ENCODE measurements around the gene CELSR1.
"Not testable (repeated sequence)": the region's sequence is repeated elsewhere in the genome, so short reads cannot be mapped to it uniquely, and the experiment has no call there.

The CELSR1 gene

DNA sequence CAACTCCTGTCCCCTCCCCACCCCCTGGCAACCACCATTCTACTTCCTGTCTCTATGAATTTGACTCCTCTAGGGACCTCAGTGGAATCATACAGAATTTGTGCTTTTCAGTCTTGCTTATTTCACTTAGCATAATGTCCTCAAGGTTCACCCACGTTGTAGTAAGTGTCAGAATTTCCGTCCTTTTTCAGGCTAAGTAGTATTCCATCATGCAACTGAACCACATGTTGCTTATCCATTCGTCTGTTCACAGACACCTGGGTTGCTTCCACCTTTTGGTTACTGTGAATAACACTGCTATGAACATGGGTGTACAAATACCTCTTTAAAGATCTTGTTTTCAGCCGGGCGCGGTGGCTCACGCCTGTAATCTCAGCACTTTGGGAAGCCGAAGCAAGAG lies 16.5 kb downstream of the CELSR1 start:
- no peak for DNase-seq
- no peaks in the 10 kb centered on the region for H3K9me3 Mint-ChIP-seq
- no peak overlapping the region for H3K4me3 Mint-ChIP-seq
- no peaks in the 10 kb centered on the region for H3K36me3 Mint-ChIP-seq (ENCODE audit: low read depth)
- H3K27ac Mint-ChIP-seq, result no peak overlapping the region
- no peak for TF ChIP-seq CTCF (IDR thresholded peaks at IDR 0.05)
- H3K27me3 Mint-ChIP-seq (ENCODE audit: low read depth, poor library complexity), result peaks cover 10% of the 10 kb centered on the region
- H3K4me1 Mint-ChIP-seq, result peaks cover 20% of the 10 kb centered on the region

- no peak for DNase-seq
- TF ChIP-seq CTCF (IDR thresholded peaks at IDR 0.05), result no peak
- peaks cover 18% of the 10 kb centered on the region for H3K4me1 Mint-ChIP-seq
- peaks cover 9% of the 10 kb centered on the region for H3K27me3 Mint-ChIP-seq (ENCODE audit: low read depth, poor library complexity)
- H3K27ac Mint-ChIP-seq, result no peak overlapping the region
- no peak overlapping the region for H3K4me3 Mint-ChIP-seq
- H3K36me3 Mint-ChIP-seq (ENCODE audit: low read depth), result no peaks in the 10 kb centered on the region
- no peaks in the 10 kb centered on the region for H3K9me3 Mint-ChIP-seq
These were observed 18.0 kb downstream of the CELSR1 start for GRCh38 chr22:46519377-46519776.

GRCh38 chr22:46518542-46519325 lies 18.7 kb downstream of the CELSR1 start:
- Mint-ChIP-seq H3K4me3 (no peak overlapping the region), H3K27me3 (ENCODE audit: low read depth, poor library complexity) (peaks cover 10% of the 10 kb centered on the region), H3K27ac (no peak overlapping the region), H3K9me3 (no peaks in the 10 kb centered on the region), H3K36me3 (ENCODE audit: low read depth) (no peaks in the 10 kb centered on the region), H3K4me1 (peaks cover 11% of the 10 kb centered on the region)
- no peak for TF ChIP-seq CTCF (IDR thresholded peaks at IDR 0.05)
- DNase-seq, result no peak

- no peak for DNase-seq
- H3K36me3 Mint-ChIP-seq (ENCODE audit: low read depth), result no peaks in the 10 kb centered on the region
- H3K4me3 Mint-ChIP-seq, result no peak overlapping the region
These were observed 19.4 kb downstream of the CELSR1 start for GRCh38 chr22:46518038-46518437.

DNA sequence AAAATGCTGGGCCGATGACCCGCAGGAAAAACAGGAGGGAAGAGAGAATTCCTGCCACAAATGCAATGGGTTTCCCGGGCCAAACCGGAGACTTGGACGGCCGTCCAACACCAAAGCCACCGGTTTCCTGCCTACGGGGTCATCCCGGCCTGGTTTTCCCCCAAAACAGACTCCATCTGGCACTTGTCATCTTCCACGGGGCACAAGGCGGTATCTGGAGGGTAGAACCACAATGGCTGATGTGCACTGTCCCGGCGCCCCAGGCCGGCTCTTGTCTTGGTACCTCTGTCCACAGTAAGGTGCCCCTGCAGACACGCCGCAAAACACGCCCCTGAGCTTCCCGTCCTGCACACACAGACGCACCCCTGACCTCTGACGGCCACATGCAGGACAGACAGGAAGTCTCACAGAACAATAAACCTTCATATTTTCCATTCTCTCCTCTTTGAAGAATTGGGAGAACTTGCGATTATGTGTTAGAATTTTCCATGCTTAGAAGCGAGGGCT lies 20.1 kb downstream of the CELSR1 start:
- Mint-ChIP-seq H3K36me3 (ENCODE audit: low read depth) (no peaks in the 10 kb centered on the region), H3K27me3 (ENCODE audit: low read depth, poor library complexity) (peaks cover 6% of the 10 kb centered on the region), H3K27ac (peak overlapping the region; percentile 68), H3K4me1 (peaks cover 5% of the 10 kb centered on the region), H3K4me3 (no peak overlapping the region), H3K9me3 (no peaks in the 10 kb centered on the region)
- no peak for TF ChIP-seq CTCF (IDR thresholded peaks at IDR 0.05)
- no peak for DNase-seq

More at GRCh38 chr22:46518038-46518437, 19.4 kb downstream of the CELSR1 start:
- H3K27ac Mint-ChIP-seq, result no peak overlapping the region
- H3K9me3 Mint-ChIP-seq, result no peaks in the 10 kb centered on the region
- peaks cover 6% of the 10 kb centered on the region for H3K27me3 Mint-ChIP-seq (ENCODE audit: low read depth, poor library complexity)
- peaks cover 8% of the 10 kb centered on the region for H3K4me1 Mint-ChIP-seq
- no peak for TF ChIP-seq CTCF (IDR thresholded peaks at IDR 0.05)

GRCh38 chr22:46516638-46517037 lies 20.8 kb downstream of the CELSR1 start:
- Mint-ChIP-seq H3K4me3 (no peak overlapping the region), H3K36me3 (ENCODE audit: low read depth) (no peaks in the 10 kb centered on the region), H3K27me3 (ENCODE audit: low read depth, poor library complexity) (peaks cover 6% of the 10 kb centered on the region), H3K4me1 (peaks cover 9% of the 10 kb centered on the region), H3K9me3 (no peaks in the 10 kb centered on the region), H3K27ac (no peak overlapping the region)
- no peak for TF ChIP-seq CTCF (IDR thresholded peaks at IDR 0.05)
- DNase-seq, result no peak

DNA sequence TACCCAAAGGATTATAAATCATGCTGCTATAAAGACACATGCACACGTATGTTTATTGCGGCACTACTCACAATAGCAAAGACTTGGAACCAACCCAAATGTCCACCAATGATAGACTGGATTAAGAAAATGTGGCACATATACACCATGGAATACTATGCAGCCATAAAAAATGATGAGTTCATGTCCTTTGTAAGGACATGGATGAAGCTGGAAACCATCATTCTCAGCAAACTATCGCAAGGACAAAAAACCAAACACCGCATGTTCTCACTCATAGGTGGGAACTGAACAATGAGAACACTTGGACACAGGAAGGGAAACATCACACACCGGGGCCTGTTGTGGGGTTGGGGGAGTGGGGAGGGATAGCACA lies 21.3 kb downstream of the CELSR1 start:
- not testable (repeated sequence) for H3K27me3 Mint-ChIP-seq (ENCODE audit: low read depth, poor library complexity); H3K27ac Mint-ChIP-seq; DNase-seq; H3K36me3 Mint-ChIP-seq (ENCODE audit: low read depth); H3K4me3 Mint-ChIP-seq; H3K9me3 Mint-ChIP-seq
- peaks cover 14% of the 10 kb centered on the region for H3K4me1 Mint-ChIP-seq
